Myometrial cell (primary cell): Measurements from ENCODE around the gene WDR20. TPM values are rescaled to one million over a fixed set of nuclear protein-coding genes. Genes with fewer than 3 reads are reported as not detected.

ENCODE experiments used
- total RNA-seq: library from RNA; depleted of rRNA; stranded (reverse); fragments of >200 nt; gene quantifications from 2 replicates; pipeline ENCODE4 v1.2.3, GENCODE V29; 2015

The WDR20 gene
- 15.6 and 22.7 TPM in 2 replicates for total RNA-seq

GRCh38 chr14:102139286-102140026 is at the start of gene WDR20:
Gene WDR20 (plus strand): TSS chr14:102139897. CDS start chr14:102139924, 27 bp downstream.

Other genes with a start within 250 kb of the WDR20 start
- gene DYNC1H1, start 175.3 kb upstream of the WDR20 start, total RNA-seq, result 312 and 316 TPM in 2 replicates
- gene HSP90AA1, start 52.9 kb upstream of the WDR20 start, total RNA-seq, result 680 and 875 TPM in 2 replicates
- 23.4 and 35.8 TPM in 2 replicates for gene MOK, start 165.3 kb downstream of the WDR20 start, total RNA-seq
- gene ZNF839, start 179.8 kb downstream of the WDR20 start, total RNA-seq, result 8.4 and 11.9 TPM in 2 replicates
- 78.4 and 78.5 TPM in 2 replicates for gene CINP, start 223.0 kb downstream of the WDR20 start, total RNA-seq
- 8.9 and 15.6 TPM in 2 replicates for gene TECPR2, start 223.0 kb downstream of the WDR20 start, total RNA-seq